A673 (cell line): ENCODE measurements around the gene FGGY.

Experiments
- EZH2 ChIP-seq: fragments of 200-600 bp; sonication (generic); IDR thresholded peaks from 2 replicates; pipeline ENCODE4 v1.6.1; 2017; ENCODE audit warnings: borderline replicate concordance, low read depth, mild to moderate bottlenecking, mixed read lengths, antibody characterized with exemption, low read length; ENCODE audit not compliant: poor library complexity, severe bottlenecking
- TF ChIP-seq, protein P1 (sequence below): fragments of 300-800, 200-600 bp; sonication (generic); conservative IDR thresholded peaks from 2 replicates; pipeline ENCODE4 v1.5.1; 2017; ENCODE audit warnings: low read depth, mild to moderate bottlenecking, antibody characterized with exemption, low read length, moderate library complexity, mixed read lengths

DNA sequence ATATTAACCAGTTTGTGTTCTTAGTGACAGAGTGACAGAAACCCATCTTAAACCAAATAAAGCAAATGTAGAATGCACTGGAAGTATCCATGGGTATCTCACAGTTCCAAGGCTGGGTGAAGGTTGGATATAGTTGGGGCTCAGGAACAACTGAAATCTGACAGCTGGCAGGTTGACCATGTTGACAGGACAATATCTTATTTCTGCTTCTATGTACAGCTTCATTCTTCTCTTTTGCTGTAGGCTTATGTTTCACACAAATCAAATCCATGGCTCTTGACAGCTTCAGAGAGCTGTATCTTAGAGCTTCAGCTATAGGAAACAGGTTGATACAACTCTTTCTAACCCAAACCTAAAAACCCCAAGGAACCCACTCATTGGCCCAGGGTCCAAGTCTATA is 34.3 kb upstream of the FGGY start:
- TF ChIP-seq, protein P1, sequence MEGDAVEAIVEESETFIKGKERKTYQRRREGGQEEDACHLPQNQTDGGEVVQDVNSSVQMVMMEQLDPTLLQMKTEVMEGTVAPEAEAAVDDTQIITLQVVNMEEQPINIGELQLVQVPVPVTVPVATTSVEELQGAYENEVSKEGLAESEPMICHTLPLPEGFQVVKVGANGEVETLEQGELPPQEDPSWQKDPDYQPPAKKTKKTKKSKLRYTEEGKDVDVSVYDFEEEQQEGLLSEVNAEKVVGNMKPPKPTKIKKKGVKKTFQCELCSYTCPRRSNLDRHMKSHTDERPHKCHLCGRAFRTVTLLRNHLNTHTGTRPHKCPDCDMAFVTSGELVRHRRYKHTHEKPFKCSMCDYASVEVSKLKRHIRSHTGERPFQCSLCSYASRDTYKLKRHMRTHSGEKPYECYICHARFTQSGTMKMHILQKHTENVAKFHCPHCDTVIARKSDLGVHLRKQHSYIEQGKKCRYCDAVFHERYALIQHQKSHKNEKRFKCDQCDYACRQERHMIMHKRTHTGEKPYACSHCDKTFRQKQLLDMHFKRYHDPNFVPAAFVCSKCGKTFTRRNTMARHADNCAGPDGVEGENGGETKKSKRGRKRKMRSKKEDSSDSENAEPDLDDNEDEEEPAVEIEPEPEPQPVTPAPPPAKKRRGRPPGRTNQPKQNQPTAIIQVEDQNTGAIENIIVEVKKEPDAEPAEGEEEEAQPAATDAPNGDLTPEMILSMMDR = no peak
- TF ChIP-seq EZH2 = no peak
